ENCODE data around the gene SCAF4. TPM values are rescaled to one million over a fixed set of nuclear protein-coding genes. Genes with fewer than 3 reads are reported as not detected.

The SCAF4 gene, protein sequence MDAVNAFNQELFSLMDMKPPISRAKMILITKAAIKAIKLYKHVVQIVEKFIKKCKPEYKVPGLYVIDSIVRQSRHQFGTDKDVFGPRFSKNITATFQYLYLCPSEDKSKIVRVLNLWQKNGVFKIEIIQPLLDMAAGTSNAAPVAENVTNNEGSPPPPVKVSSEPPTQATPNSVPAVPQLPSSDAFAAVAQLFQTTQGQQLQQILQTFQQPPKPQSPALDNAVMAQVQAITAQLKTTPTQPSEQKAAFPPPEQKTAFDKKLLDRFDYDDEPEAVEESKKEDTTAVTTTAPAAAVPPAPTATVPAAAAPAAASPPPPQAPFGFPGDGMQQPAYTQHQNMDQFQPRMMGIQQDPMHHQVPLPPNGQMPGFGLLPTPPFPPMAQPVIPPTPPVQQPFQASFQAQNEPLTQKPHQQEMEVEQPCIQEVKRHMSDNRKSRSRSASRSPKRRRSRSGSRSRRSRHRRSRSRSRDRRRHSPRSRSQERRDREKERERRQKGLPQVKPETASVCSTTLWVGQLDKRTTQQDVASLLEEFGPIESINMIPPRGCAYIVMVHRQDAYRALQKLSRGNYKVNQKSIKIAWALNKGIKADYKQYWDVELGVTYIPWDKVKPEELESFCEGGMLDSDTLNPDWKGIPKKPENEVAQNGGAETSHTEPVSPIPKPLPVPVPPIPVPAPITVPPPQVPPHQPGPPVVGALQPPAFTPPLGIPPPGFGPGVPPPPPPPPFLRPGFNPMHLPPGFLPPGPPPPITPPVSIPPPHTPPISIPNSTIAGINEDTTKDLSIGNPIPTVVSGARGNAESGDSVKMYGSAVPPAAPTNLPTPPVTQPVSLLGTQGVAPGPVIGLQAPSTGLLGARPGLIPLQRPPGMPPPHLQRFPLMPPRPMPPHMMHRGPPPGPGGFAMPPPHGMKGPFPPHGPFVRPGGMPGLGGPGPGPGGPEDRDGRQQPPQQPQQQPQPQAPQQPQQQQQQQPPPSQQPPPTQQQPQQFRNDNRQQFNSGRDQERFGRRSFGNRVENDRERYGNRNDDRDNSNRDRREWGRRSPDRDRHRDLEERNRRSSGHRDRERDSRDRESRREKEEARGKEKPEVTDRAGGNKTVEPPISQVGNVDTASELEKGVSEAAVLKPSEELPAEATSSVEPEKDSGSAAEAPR
- total RNA-seq = 110 and 116 TPM in 2 replicates
- total RNA-seq (2013) = 21.7 TPM
- polyA plus RNA-seq = 42.3 and 52.6 TPM in 2 replicates
- polyA minus RNA-seq = 22.6 and 38.9 TPM in 2 replicates

GRCh38 chr21:31731857-31732596 lies at the start of gene SCAF4:
Gene SCAF4 (minus strand): TSS chr21:31732118. CDS start chr21:31731692, 426 bp downstream.
- intact Hi-C loops (cut with micrococcal nuclease) = loop anchor here (1.0 to 5.0 kb wide), 7 partner anchors 40 to 1040 kb away; partner anchors contain the start of genes CFAP298, MIS18A, PAXBP1 and SOD1
- ATAC-seq (ENCODE audit: low read depth) (peak; percentile 82), DNase-seq (peak; percentile 90)
- H3K9ac ChIP-seq (ENCODE audit: low read length) = peak within 1 kb of the TSS; percentile 83
- POLR2A ChIA-PET = interaction anchor here (0.6 to 2.8 kb wide), 5 partner anchors 14 to 1810 kb away, joined by 3 to 25 read pairs (median 5); partner anchors contain the start of gene GART
- H2AFZ ChIP-seq (ENCODE audit: insufficient read depth, low read depth, low read length, poor library complexity, severe bottlenecking) = peak within 1 kb of the TSS; percentile 86
- H3K36me3 ChIP-seq (replicated peaks in 1 of 2; ENCODE audit: control extremely low read depth in 1 of 2, control insufficient read depth in 1 of 2, extremely low read depth in 1 of 2, insufficient read depth in 2 of 2, low read length in 1 of 2) = peaks cover 0 to 9% of the 10 kb centered on the region in 2 experiments
- peaks cover 40% of the 10 kb centered on the region for H4K20me1 ChIP-seq (ENCODE audit: control insufficient read depth, insufficient read depth, low read length, poor library complexity, severe bottlenecking)
- CTCF ChIA-PET = interaction anchor here (1.0 to 2.7 kb wide), 6 partner anchors 40 to 58 kb away, joined by 3 to 10 read pairs (median 5); no protein-coding TSS in a partner anchor
- Mint-ChIP-seq H3K4me1 (peaks cover 30% of the 10 kb centered on the region), H3K27ac (peak within 1 kb of the TSS; percentile 91), H3K9me3 (ENCODE audit: insufficient read depth) (no peaks in the 10 kb centered on the region), H3K4me3 (no peak within 1 kb of the TSS), H3K27me3 (no peaks in the 10 kb centered on the region)
- peaks cover 76% of the 10 kb centered on the region for H3K79me2 ChIP-seq (ENCODE audit: control insufficient read depth, insufficient read depth, low read length)
- peak within 1 kb of the TSS; percentile 51 to 89 (median 77) for H3K4me3 ChIP-seq (ENCODE audit: control extremely low read depth in 1 of 5, extremely low read depth in 1 of 5, insufficient read depth in 1 of 5, low read depth in 2 of 5, low read length in 4 of 5)
- under 1% methylated on average over 97 of the region's 98 CpGs for WGBS (ENCODE audit: insufficient coverage)
- peak within 1 kb of the TSS; percentile 88 for H3K4me2 ChIP-seq (replicated peaks; ENCODE audit: low read depth, low read length, poor library complexity, severe bottlenecking)
- peaks cover 65 to 68% of the 10 kb centered on the region in 2 donors for H3K4me1 ChIP-seq (ENCODE audit: control insufficient read depth in 2 of 2, insufficient read depth in 2 of 2, low read length in 2 of 2)
- H3K27me3 ChIP-seq (replicated peaks in 1 of 4; ENCODE audit: control extremely low read depth in 1 of 4, control insufficient read depth in 3 of 4, insufficient read depth in 4 of 4, low read length in 3 of 4) = no peaks in the 10 kb centered on the region
- H3K27ac ChIP-seq (ENCODE audit: low read length in 2 of 2) = peak within 1 kb of the TSS; percentile 79 to 89
- H3K9me3 ChIP-seq (ENCODE audit: control extremely low read depth in 1 of 3, control insufficient read depth in 2 of 3, insufficient read depth in 1 of 3, low read length in 2 of 3) = no peaks in the 10 kb centered on the region
- TF ChIP-seq, protein P1, sequence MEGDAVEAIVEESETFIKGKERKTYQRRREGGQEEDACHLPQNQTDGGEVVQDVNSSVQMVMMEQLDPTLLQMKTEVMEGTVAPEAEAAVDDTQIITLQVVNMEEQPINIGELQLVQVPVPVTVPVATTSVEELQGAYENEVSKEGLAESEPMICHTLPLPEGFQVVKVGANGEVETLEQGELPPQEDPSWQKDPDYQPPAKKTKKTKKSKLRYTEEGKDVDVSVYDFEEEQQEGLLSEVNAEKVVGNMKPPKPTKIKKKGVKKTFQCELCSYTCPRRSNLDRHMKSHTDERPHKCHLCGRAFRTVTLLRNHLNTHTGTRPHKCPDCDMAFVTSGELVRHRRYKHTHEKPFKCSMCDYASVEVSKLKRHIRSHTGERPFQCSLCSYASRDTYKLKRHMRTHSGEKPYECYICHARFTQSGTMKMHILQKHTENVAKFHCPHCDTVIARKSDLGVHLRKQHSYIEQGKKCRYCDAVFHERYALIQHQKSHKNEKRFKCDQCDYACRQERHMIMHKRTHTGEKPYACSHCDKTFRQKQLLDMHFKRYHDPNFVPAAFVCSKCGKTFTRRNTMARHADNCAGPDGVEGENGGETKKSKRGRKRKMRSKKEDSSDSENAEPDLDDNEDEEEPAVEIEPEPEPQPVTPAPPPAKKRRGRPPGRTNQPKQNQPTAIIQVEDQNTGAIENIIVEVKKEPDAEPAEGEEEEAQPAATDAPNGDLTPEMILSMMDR (IDR thresholded peaks at IDR 0.05) = no peak
- no peak for TF ChIP-seq EZH2 (IDR thresholded peaks at IDR 0.05; ENCODE audit: borderline replicate concordance, insufficient read depth, low read depth, low read length, poor library complexity, severe bottlenecking)
